ENCODE data around the gene GJA10.
"Not testable (repeated sequence)": the region's sequence is repeated elsewhere in the genome, so short reads cannot be mapped to it uniquely, and the experiment has no call there.

The GJA10 gene

DNA sequence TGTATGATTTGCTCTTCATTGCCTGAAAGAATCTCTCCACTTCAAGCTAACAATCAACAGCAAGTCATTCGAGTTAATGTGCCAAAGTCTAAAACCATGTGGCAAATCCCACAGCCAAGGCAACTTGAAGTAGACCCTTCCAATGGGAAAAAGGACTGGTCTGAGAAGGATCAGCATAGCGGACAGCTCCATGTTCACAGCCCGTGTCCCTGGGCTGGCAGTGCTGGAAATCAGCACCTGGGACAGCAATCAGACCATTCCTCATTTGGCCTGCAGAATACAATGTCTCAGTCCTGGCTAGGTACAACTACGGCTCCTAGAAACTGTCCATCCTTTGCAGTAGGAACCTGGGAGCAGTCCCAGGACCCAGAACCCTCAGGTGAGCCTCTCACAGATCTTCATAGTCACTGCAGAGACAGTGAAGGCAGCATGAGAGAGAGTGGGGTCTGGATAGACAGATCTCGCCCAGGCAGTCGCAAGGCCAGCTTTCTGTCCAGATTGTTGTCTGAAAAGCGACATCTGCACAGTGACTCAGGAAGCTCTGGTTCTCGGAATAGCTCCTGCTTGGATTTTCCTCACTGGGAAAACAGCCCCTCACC, 1.1 kb downstream of the GJA10 start:
- no peak overlapping the region for H3K4me3 ChIP-seq (ENCODE audit: low read length)
- no peak for TF ChIP-seq ZNF274 (IDR thresholded peaks at IDR 0.05; ENCODE audit: low read depth, low read length)

- not testable (repeated sequence) for H3K4me3 ChIP-seq (ENCODE audit: low read length)
These were observed 16.0 kb downstream of the GJA10 start for GRCh38 chr6:89910001-89910901.

GRCh38 chr6:89910902-89911240, 16.6 kb downstream of the GJA10 start:
- no peak for TF ChIP-seq ZNF274 (IDR thresholded peaks at IDR 0.05; ENCODE audit: low read depth, low read length)
- H3K4me3 ChIP-seq (ENCODE audit: low read length): no peak overlapping the region

DNA sequence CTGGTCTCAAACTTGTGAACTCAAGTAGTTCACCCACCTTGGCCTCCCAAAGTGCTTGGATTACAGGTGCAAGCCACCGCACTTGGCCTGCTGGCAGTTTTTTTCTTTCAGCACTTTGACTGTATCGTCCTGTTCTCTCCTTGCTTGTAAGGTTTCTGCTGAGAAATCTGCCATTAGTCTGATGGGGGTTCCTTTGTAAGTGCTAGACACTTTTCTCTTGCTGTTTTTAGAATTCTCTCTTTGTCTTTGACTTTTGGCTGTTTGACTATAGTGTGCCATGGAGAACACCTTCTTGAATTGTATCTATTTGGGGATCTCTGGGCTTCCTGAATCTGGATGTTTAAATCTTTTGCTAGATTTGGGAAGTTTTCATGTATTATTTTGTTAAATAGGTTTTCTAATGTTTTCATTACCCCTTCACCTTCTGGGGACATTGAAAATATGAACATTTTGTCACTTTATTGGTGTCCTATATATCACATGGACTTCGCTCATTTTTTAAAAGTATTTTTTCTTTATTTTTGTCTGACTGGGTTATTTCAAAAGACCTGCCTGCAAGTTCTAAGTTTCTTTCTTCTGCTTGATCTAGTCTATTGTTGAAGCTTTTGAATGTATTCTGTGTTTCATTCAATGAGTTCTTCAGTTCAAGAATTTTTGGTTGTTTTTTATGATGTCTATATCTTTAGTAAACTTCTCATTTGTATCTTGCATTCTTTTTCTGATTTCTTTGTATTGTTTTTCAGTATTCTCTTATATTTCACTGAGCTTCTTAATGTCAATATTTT, 22.1 kb downstream of the GJA10 start:
- no peak for TF ChIP-seq ZNF274 (IDR thresholded peaks at IDR 0.05; ENCODE audit: low read depth, low read length)
- no peak overlapping the region for H3K4me3 ChIP-seq (ENCODE audit: low read length)

- TF ChIP-seq ZNF274 (IDR thresholded peaks at IDR 0.05; ENCODE audit: low read depth, low read length): no peak
- H3K4me3 ChIP-seq (ENCODE audit: low read length): no peak overlapping the region
These were observed 22.9 kb downstream of the GJA10 start for GRCh38 chr6:89917216-89917615.

- no peak for TF ChIP-seq ZNF274 (IDR thresholded peaks at IDR 0.05; ENCODE audit: low read depth, low read length)
- H3K4me3 ChIP-seq (ENCODE audit: low read length): no peak overlapping the region
These were observed 23.6 kb downstream of the GJA10 start for GRCh38 chr6:89917801-89918366.

GRCh38 chr6:89921197-89921596, 26.9 kb downstream of the GJA10 start:
- TF ChIP-seq ZNF274 (IDR thresholded peaks at IDR 0.05; ENCODE audit: low read depth, low read length): no peak
- no peak overlapping the region for H3K4me3 ChIP-seq (ENCODE audit: low read length)

DNA sequence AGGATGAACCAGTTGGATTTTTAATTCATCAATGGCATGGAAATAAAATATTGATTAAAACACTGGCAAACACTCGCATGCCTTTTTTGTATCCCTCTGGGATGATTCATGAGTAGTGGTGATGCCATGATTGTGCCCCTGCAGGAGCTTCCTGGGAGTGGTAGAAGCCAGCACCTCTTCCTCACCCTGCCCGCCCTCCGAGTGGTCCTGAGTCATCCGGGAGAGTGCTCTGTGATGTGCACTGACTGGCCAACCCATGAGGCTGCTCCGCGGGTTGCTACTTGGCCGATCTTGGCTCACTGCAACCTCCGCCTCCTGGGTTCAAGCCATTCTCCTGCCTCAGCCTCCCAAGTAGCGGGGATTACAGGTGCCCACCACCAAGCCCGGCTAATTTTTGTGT, 27.4 kb downstream of the GJA10 start:
- no peak for TF ChIP-seq ZNF274 (IDR thresholded peaks at IDR 0.05; ENCODE audit: low read depth, low read length)
- H3K4me3 ChIP-seq (ENCODE audit: low read length): no peak overlapping the region

DNA sequence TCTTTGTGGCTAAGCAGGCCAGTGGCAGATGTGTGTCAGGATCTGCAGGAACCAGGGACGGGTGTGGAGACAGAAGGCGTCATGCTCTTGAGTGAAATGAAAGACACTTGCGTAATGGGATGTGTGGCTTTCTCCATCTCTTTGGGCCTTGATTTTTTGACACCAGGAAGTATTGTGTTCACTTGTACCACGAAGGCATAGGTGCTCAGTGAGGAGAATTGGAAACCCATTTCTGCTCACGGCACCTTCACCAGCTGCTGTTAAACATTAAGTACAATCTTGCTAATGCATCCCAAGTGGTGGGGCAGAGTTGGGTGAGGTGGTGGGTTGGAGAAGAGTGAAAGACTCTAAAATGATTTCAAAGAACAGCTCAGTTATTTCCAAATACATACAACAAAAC, 30.0 kb downstream of the GJA10 start:
- H3K4me3 ChIP-seq (ENCODE audit: low read length): no peak overlapping the region
- no peak for TF ChIP-seq ZNF274 (IDR thresholded peaks at IDR 0.05; ENCODE audit: low read depth, low read length)

DNA sequence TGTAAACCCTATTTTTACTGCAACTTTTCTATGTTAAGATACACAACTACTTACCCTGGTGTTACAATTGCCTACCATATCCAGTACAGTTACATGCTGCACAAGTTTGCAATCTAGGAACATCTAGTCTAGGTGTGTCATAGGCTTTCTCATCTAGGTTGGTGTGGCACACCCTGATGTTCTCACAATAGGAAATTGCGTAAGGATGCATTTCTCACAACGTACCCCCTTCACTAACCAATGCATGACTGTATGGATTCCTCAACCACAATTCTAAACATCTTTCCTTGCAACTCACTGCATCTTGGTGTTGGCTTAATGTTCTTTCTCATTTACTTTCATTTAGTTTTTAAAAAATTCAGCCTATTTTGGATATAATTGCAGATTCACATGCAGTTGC, 31.6 kb downstream of the GJA10 start:
- no peak overlapping the region for H3K4me3 ChIP-seq (ENCODE audit: low read length)
- TF ChIP-seq ZNF274 (IDR thresholded peaks at IDR 0.05; ENCODE audit: low read depth, low read length): no peak

DNA sequence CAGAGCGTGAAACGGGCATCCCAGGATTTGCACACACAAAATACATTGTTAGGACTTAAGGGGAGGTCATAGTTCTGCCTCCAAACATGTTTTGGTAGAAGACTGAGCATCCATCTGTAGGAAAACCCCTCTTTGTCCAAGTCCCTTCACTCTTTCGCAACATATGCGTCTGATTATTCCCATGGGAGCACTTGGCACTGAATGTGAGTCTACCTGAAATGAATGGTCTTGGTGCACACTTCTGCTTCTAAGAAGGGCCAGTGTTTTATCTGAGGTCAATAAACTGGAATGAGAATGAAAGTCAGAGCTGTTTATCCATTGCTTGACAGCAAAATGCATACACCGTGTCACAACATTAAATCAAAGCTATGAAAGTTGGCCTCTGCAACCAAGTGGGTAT, 33.0 kb downstream of the GJA10 start:
- no peak overlapping the region for H3K4me3 ChIP-seq (ENCODE audit: low read length)
- no peak for TF ChIP-seq ZNF274 (IDR thresholded peaks at IDR 0.05; ENCODE audit: low read depth, low read length)

DNA sequence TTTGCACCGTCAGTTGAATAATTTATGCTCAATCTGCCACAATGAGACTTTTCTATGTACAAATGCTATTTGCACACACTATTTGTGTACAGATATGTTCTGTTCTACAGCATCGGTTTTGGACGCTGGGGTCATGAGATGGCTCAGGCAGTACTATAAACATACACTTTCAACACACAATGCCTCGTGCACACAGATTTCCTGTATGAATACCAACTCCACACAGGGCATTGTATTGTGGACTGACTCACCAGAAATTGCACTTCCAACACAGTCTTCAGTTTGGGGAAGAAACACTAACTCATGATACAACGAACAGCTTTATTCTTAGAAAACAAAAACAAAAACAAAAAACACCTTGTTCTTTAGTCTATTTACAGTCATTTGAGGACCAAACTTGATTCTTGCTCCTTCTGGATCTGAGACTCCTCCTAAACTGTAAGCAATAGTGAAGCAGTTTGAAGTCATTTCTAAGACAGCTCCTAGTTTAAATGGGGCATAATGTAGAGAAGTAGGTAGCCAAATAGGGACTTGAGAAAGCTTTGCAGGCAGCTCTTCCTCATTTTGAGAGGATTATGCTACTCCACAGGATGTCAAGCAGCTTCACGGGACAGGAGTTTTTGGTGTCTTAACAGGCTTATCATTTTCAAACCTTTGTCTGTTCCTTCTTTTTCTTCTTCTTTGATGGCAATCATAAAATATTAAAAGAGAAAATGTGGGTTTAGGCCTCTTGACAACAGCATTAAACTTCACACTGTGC, 33.7 kb downstream of the GJA10 start:
- no peak for TF ChIP-seq ZNF274 (IDR thresholded peaks at IDR 0.05; ENCODE audit: low read depth, low read length)
- no peak overlapping the region for H3K4me3 ChIP-seq (ENCODE audit: low read length)

GRCh38 chr6:89928604-89929003, 34.3 kb downstream of the GJA10 start:
- no peak overlapping the region for H3K4me3 ChIP-seq (ENCODE audit: low read length)
- no peak for TF ChIP-seq ZNF274 (IDR thresholded peaks at IDR 0.05; ENCODE audit: low read depth, low read length)

DNA sequence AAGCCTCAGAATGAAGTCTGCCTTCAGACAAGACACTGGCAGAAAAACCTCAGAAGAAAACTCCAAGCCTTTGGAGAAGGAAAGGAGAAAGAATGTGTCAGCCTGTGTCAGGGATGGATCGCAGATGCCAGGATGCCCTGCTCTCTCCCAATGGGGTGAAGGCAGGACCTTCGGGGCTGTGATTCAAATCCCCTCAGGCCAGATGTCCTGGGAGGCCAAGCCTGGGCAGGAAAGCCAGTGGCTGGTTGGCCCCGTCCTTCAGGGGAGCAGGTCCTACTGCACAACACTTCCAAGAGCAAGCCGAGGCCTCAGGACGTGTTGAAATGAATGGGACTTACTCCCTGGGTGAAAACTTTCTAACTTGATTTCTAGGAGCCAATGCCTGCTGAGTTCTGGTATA, 36.5 kb downstream of the GJA10 start:
- no peak for TF ChIP-seq ZNF274 (IDR thresholded peaks at IDR 0.05; ENCODE audit: low read depth, low read length)
- H3K4me3 ChIP-seq (ENCODE audit: low read length): no peak overlapping the region
